Mesenchymal stem cell (in vitro differentiated cells and primary cell): ENCODE measurements around the gene DNAH9.

ENCODE experiments used
- DNase-seq: peaks from one replicate; pipeline ENCODE4 v3.0.0-alpha.2; 2013
- H2AFZ ChIP-seq: one replicate; pipeline ENCODE4 v1.6.1; 2013; ENCODE audit warnings: low read depth, mild to moderate bottlenecking, control low read depth, inconsistent platforms, low read length, moderate library complexity
- H2AK5ac ChIP-seq: 2 replicates; pipeline ENCODE4 v1.6.1; 2013; ENCODE audit warnings: low read length, moderate library complexity, mild to moderate bottlenecking, inconsistent platforms; ENCODE audit not compliant: severe bottlenecking
- H2BK120ac ChIP-seq: one replicate; pipeline ENCODE4 v1.6.1; 2013; ENCODE audit warnings: low read depth, mild to moderate bottlenecking, inconsistent platforms, low read length, moderate library complexity
- H2BK12ac ChIP-seq, 2 experiments: one replicate each; pipeline ENCODE4 v1.6.1; 2013; ENCODE audit warnings: inconsistent platforms in 2 of 2, low read length in 2 of 2, mild to moderate bottlenecking in 2 of 2, moderate library complexity in 2 of 2, control low read depth in 1 of 2
- H2BK15ac ChIP-seq: one replicate; pipeline ENCODE4 v1.6.1; 2013; ENCODE audit warnings: mild to moderate bottlenecking, low read depth, inconsistent platforms; ENCODE audit not compliant: poor library complexity, severe bottlenecking
- H2BK5ac ChIP-seq: 2 replicates; pipeline ENCODE4 v1.6.1; 2013; ENCODE audit warnings: low read depth, mild to moderate bottlenecking, low read length, control low read depth, inconsistent platforms; ENCODE audit not compliant: poor library complexity, severe bottlenecking
- H3K14ac ChIP-seq, 2 experiments: one replicate each; pipeline ENCODE4 v1.6.1; 2013; ENCODE audit warnings: inconsistent platforms in 2 of 2, low read length in 2 of 2, control low read depth in 1 of 2, mild to moderate bottlenecking in 1 of 2, moderate library complexity in 1 of 2
- H3K18ac ChIP-seq, 2 experiments: one replicate each; pipeline ENCODE4 v1.6.1; 2013; ENCODE audit warnings: inconsistent platforms in 2 of 2, low read length in 2 of 2, control low read depth in 1 of 2, low read depth in 1 of 2, mild to moderate bottlenecking in 1 of 2
- H3K23ac ChIP-seq, 2 experiments: one replicate each; pipeline ENCODE4 v1.6.1; 2013; ENCODE audit warnings: inconsistent platforms in 2 of 2, low read length in 2 of 2, mild to moderate bottlenecking in 2 of 2, moderate library complexity in 2 of 2, control low read depth in 1 of 2
- H3K27ac ChIP-seq: 2 replicates; pipeline ENCODE4 v1.5.1; 2013; ENCODE audit warnings: mild to moderate bottlenecking, moderate library complexity, low read length, control low read depth, inconsistent platforms; ENCODE audit not compliant: poor library complexity, severe bottlenecking
- H3K27me3 ChIP-seq, 2 experiments: 2 replicates each; pipeline versions ENCODE4 v1.6.1 to v1.7.0; 2013; ENCODE audit warnings: low read length in 2 of 2, mild to moderate bottlenecking in 2 of 2, moderate library complexity in 2 of 2, control low read depth in 1 of 2, inconsistent platforms in 1 of 2; ENCODE audit not compliant: control insufficient read depth in 1 of 2, insufficient read depth in 1 of 2
- H3K36me3 ChIP-seq, 2 experiments: 2 replicates each; pipeline versions ENCODE4 v1.6.1 to v1.7.0; 2013; ENCODE audit warnings: low read length in 2 of 2, control low read depth in 1 of 2, inconsistent platforms in 1 of 2, low read depth in 1 of 2, mild to moderate bottlenecking in 1 of 2; ENCODE audit not compliant: insufficient read depth in 2 of 2, control insufficient read depth in 1 of 2
- H3K4ac ChIP-seq, 2 experiments: one replicate each; pipeline ENCODE4 v1.6.1; 2013; ENCODE audit warnings: inconsistent platforms in 2 of 2, low read length in 2 of 2, mild to moderate bottlenecking in 2 of 2, moderate library complexity in 2 of 2, control low read depth in 1 of 2, low read depth in 1 of 2
- H3K4me1 ChIP-seq: 2 replicates; pipeline ENCODE4 v1.6.1; 2013; ENCODE audit warnings: low read depth, low read length, control low read depth; ENCODE audit not compliant: control insufficient read depth, insufficient read depth
- H3K4me2 ChIP-seq: 2 replicates; pipeline ENCODE4 v1.6.1; 2013; ENCODE audit warnings: low read length, mild to moderate bottlenecking, inconsistent platforms; ENCODE audit not compliant: poor library complexity, severe bottlenecking
- H3K4me3 ChIP-seq, 2 experiments: 2 replicates each; pipeline versions ENCODE4 v1.5.1 to v1.7.0; 2013; ENCODE audit warnings: low read length in 2 of 2, mild to moderate bottlenecking in 2 of 2, control low read depth in 1 of 2, low read depth in 1 of 2; ENCODE audit not compliant: insufficient read depth in 1 of 2
- H3K79me1 ChIP-seq: replicated peaks from 2 replicates; pipeline ENCODE4 v1.6.1; 2013; ENCODE audit warnings: mild to moderate bottlenecking, control low read depth, low read length, inconsistent platforms; ENCODE audit not compliant: poor library complexity, severe bottlenecking
- H3K9ac ChIP-seq: 2 replicates; pipeline ENCODE4 v1.7.0; 2013; ENCODE audit warnings: mild to moderate bottlenecking, low read length, moderate library complexity
- H3K9me3 ChIP-seq: 2 replicates; pipeline ENCODE4 v1.7.0; 2013; ENCODE audit warnings: mild to moderate bottlenecking, low read length; ENCODE audit not compliant: control insufficient read depth
- H4K8ac ChIP-seq: one replicate; pipeline ENCODE4 v1.6.1; 2013; ENCODE audit warnings: inconsistent platforms, mild to moderate bottlenecking, low read length, moderate library complexity
- H4K91ac ChIP-seq: one replicate; pipeline ENCODE4 v1.6.1; 2013; ENCODE audit warnings: mild to moderate bottlenecking, low read length, inconsistent platforms
- WGBS: methylation state at CpG from one replicate; pipeline ENCODE4 v1.1.7; 2013; ENCODE audit warnings: mixed read lengths; 5-methylcytosine and 5-hydroxymethylcytosine counted together

DNAH9 gene

DNA sequence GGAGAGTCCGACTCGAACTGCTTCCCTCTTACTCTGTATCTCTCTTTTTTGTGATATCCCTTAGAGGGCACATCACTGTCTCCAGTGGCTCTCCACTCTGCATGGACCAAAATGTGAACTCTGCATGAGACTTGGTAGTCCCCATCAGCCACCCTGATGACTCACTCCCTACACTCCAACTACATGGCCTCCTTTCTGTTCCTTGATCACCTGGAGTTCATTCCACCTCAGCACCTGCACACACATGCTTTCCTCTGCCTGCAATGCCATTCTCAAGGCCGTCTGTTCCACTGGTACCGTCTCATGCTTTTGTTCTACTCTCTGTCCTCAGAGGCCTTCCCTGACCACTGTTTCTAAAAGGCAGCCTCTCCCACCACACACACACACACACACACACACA, 109.3 kb downstream of the DNAH9 start:
- Histone ChIP-seq H2BK15ac (no peak overlapping the region), H3K4me1 (no peaks in the 10 kb centered on the region), H3K27ac (no peak overlapping the region), H3K79me1 (no peaks in the 10 kb centered on the region), H4K8ac (no peak overlapping the region), H3K14ac (no peak overlapping the region), H2AFZ (no peak overlapping the region), H3K23ac (no peak overlapping the region), H3K36me3 (no peaks in the 10 kb centered on the region), H4K91ac (no peak overlapping the region), H2AK5ac (no peak overlapping the region), H3K9ac (no peak overlapping the region), H3K27me3 (no peaks in the 10 kb centered on the region), H3K9me3 (no peaks in the 10 kb centered on the region), H2BK120ac (no peak overlapping the region), H2BK5ac (no peak overlapping the region), H2BK12ac (no peak overlapping the region), H3K4me2 (no peak overlapping the region), H3K4me3 (no peak overlapping the region), H3K4ac (no peak overlapping the region), H3K18ac (no peak overlapping the region)
- DNase-seq = no peak
- 55% methylated on average over 3 of the region's 4 CpGs for WGBS

DNA sequence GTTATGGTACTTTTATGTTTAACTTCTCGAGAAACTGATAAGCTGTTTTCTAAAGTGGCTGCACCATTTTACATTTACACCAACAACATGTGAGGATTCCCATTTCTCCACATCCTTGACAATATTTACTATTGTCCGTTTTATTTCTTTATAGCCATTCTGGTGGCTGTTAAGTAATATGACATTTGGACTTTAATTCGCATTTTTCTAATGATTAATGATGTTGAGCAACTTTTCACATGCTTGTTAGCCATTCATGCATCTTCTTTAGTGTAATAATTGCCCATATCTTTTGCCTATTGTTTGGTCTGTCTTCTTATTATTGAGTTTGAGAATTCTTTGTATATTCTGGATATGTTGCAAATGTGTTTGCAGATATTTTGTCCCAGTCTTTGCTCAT, 114.2 kb downstream of the DNAH9 start:
- Histone ChIP-seq H2AK5ac (no peak overlapping the region), H3K23ac (no peak overlapping the region), H3K4me1 (no peaks in the 10 kb centered on the region), H3K9me3 (no peaks in the 10 kb centered on the region), H3K36me3 (no peaks in the 10 kb centered on the region), H2BK120ac (no peak overlapping the region), H4K91ac (no peak overlapping the region), H3K79me1 (no peaks in the 10 kb centered on the region), H3K4me2 (no peak overlapping the region), H3K27me3 (no peaks in the 10 kb centered on the region), H2BK12ac (no peak overlapping the region), H2AFZ (no peak overlapping the region), H2BK15ac (no peak overlapping the region), H3K18ac (no peak overlapping the region), H3K27ac (no peak overlapping the region), H3K4me3 (no peak overlapping the region), H3K9ac (no peak overlapping the region), H2BK5ac (no peak overlapping the region), H4K8ac (no peak overlapping the region), H3K4ac (no peak overlapping the region), H3K14ac (no peak overlapping the region)
- DNase-seq = no peak
- 73% methylated on average over 3 of the region's 3 CpGs for WGBS

DNA sequence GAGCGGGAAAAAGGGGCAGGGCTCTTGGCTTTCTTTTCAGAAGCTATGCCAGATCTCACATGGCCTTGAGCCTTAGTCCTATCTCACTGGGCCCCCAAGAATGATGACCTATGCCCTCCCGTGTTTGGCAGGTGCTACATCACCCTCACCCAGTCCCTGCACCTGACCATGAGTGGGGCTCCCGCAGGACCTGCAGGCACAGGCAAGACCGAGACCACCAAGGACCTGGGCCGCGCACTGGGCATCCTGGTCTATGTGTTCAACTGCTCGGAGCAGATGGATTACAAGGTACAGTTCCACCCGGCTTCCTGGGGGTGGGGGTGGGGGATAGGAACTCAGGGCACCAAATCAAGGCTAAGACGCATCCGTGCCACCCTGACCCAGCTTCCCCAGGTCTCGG, 120.9 kb downstream of the DNAH9 start:
- Histone ChIP-seq H3K4me2 (no peak overlapping the region), H3K14ac (no peak overlapping the region), H3K9ac (no peak overlapping the region), H4K91ac (no peak overlapping the region), H3K27ac (no peak overlapping the region), H2BK120ac (no peak overlapping the region), H3K18ac (no peak overlapping the region), H3K79me1 (no peaks in the 10 kb centered on the region), H2BK15ac (no peak overlapping the region), H3K4me3 (no peak overlapping the region), H3K4ac (no peak overlapping the region), H2AFZ (no peak overlapping the region), H2BK12ac (no peak overlapping the region), H3K36me3 (no peaks in the 10 kb centered on the region), H3K9me3 (no peaks in the 10 kb centered on the region), H2BK5ac (no peak overlapping the region), H4K8ac (no peak overlapping the region), H2AK5ac (no peak overlapping the region), H3K4me1 (no peaks in the 10 kb centered on the region), H3K27me3 (peaks cover 0 to 9% of the 10 kb centered on the region in 2 experiments), H3K23ac (no peak overlapping the region)
- 81% methylated on average over 11 of the region's 11 CpGs for WGBS
- DNase-seq = no peak

DNA sequence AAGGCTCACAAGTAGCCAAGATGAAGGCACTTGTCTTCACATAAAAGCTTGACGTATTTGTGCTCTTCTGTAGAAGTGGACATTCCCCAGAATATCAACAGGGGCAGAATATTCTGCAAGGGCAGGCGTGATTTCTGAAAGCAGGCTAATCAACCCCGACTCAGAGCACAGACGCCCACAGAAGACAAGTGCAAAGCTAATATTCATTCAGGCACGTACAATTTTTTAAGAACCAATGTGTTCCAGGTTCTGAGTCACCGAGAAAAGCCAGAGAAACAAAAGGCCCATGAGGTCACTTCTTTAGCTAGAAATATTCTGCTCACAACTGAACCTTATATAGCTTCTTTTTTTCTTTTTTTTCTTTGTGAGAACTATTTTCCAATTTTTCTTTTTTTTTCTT, 121.6 kb downstream of the DNAH9 start:
- H3K79me1 ChIP-seq = no peaks in the 10 kb centered on the region
- peaks cover 0 to 9% of the 10 kb centered on the region in 2 experiments for H3K27me3 ChIP-seq
- no peak overlapping the region for H3K9ac ChIP-seq
- no peaks in the 10 kb centered on the region for H3K4me1 ChIP-seq
- no peak overlapping the region for H3K4me3 ChIP-seq
- H2AFZ ChIP-seq = no peak overlapping the region
- H3K4ac ChIP-seq = no peak overlapping the region
- no peaks in the 10 kb centered on the region for H3K9me3 ChIP-seq
- no peak overlapping the region for H4K8ac ChIP-seq
- H3K23ac ChIP-seq = no peak overlapping the region
- H2AK5ac ChIP-seq = no peak overlapping the region
- H3K14ac ChIP-seq = no peak overlapping the region
- no peaks in the 10 kb centered on the region for H3K36me3 ChIP-seq
- H3K18ac ChIP-seq = no peak overlapping the region
- DNase-seq = no peak
- H3K4me2 ChIP-seq = no peak overlapping the region
- no peak overlapping the region for H2BK5ac ChIP-seq
- no peak overlapping the region for H2BK12ac ChIP-seq
- H4K91ac ChIP-seq = no peak overlapping the region
- H2BK15ac ChIP-seq = no peak overlapping the region
- no peak overlapping the region for H2BK120ac ChIP-seq
- H3K27ac ChIP-seq = no peak overlapping the region
- 82% methylated on average over 6 of the region's 6 CpGs for WGBS
